Stomach (tissue), 4 donors: ENCODE data around the gene OR51I2.

Experiments used
- EP300 ChIP-seq: sonication (generic); formaldehyde crosslinking; IDR thresholded peaks from one replicate; pipeline ENCODE4 v1.6.1; 2017; ENCODE audit warnings: antibody characterized with exemption
- TF ChIP-seq, protein P1 (sequence below), 7 experiments: fragments of 450-650 bp in 4 of 7; fragments of 200-600 bp in 3 of 7; sonication (generic) in 3 of 7; IDR thresholded peaks; one replicate each; pipeline ENCODE4 v1.5.1; 2016 to 2019; ENCODE audit warnings: antibody characterized with exemption in 7 of 7, control low read depth in 2 of 7, mild to moderate bottlenecking in 1 of 7

- TF ChIP-seq, protein P1, sequence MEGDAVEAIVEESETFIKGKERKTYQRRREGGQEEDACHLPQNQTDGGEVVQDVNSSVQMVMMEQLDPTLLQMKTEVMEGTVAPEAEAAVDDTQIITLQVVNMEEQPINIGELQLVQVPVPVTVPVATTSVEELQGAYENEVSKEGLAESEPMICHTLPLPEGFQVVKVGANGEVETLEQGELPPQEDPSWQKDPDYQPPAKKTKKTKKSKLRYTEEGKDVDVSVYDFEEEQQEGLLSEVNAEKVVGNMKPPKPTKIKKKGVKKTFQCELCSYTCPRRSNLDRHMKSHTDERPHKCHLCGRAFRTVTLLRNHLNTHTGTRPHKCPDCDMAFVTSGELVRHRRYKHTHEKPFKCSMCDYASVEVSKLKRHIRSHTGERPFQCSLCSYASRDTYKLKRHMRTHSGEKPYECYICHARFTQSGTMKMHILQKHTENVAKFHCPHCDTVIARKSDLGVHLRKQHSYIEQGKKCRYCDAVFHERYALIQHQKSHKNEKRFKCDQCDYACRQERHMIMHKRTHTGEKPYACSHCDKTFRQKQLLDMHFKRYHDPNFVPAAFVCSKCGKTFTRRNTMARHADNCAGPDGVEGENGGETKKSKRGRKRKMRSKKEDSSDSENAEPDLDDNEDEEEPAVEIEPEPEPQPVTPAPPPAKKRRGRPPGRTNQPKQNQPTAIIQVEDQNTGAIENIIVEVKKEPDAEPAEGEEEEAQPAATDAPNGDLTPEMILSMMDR (IDR thresholded peaks at IDR 0.05) = no peak
- no peak for TF ChIP-seq EP300
Observed at GRCh38 chr11:5405173-5405572, 44.0 kb upstream of the OR51I2 start.
